DMS153 treated with DMSO at 0.1 percent for 48 hours (cell line): ENCODE measurements around the gene STEAP4.
"Not testable (repeated sequence)": the region's sequence is repeated elsewhere in the genome, so short reads cannot be mapped to it uniquely, and the experiment has no call there.

Experiments
- DNase-seq: peaks from one replicate; lab custom pipeline; 2025; ENCODE audit not compliant: unreplicated experiment; lab: John Stamatoyannopoulos, UW

Gene STEAP4

DNA sequence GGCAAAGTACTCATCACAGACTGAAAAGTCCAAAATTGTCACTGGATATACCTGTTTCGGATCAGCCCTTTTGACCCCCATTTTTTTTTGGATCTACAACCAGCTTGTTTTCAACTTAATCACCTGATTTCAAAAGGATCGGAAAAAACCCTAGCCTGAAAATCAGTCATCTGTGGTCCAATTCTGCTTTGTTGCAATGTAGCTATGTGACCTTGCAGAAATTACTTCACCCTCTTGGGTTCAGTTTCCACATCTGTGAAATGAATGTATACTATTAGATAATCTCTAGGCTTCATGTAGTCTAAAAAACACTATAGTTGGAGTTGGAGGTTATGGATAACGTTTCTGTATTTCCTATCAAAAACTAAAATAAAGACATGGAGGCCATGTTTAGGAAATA is 37.1 kb downstream of the STEAP4 start:
- no peak for DNase-seq

DNA sequence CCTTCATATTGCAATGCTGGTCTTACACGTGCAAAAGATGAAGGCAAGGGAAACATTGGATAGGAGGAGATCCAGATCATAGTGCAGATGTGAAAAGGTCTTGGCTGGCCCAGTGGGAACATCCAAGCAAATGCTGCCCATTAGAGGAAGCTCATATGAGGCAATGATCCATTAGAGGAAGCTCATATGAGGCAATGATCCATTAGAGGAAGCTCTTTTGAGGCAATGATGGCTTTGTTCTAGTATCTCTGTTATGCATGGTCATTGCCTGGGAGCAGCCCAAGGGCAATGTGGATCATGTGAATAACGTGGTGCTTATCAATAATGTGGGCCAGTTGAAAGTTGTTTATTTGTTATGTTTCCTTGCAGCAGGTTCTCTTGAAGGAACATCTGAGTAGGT is 37.8 kb downstream of the STEAP4 start:
- no peak for DNase-seq

DNA sequence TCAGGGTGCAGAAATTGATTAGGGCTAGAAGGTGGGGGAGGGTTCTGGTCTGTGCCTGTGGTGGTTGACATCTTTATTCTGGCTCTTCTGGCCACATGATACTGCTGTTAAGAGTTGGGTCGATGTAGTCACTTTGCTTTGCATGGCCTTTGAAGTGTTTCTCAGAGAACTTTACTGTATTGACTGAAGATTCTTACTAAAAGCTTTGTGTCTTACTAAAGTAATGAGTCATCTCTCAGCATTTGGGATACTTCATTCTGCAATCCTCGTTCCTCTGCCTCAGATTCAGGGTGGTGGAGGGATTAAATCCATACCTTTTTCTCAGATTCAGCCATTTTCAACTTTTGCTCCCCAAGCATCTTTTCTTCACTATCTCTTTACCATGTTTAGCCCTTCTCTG is 38.6 kb downstream of the STEAP4 start:
- no peak for DNase-seq

DNA sequence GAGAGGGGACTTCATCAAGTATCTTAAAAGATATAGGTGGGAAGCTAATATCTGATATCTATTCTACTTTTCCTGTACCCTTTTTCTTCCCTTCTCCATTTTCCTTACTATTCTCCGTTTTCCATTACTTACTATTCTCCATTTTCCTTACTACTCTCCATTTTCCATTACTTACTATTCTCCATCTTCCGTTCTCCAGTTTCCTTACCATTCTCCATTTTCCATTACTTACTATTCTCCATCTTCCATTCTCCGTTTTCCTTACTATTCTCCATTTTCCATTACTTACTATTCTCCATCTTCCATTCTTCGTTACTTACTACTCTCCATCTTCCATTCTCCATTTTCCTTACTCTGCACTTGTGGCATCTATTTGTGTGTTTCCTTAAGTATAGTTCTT is 39.3 kb downstream of the STEAP4 start:
- DNase-seq = no peak

DNA sequence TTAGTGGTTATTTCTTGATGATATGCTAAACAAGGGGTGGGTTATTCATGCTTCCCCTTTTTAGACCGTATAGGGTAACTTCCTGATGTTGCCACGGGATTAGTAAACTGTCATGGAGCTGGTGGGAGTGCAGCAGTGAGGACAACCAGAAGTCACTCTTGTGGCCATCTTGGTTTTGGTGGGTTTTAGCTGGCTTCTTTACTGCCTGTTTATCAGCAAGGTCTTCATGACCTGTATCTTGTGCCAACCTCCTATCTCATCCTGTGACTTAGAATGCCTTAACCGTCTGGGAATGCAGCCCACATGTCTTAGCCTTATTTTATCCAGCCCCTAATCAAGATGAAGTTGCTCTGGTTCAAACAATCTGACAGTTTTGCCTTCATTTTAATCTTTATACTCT is 41.7 kb downstream of the STEAP4 start:
- not testable (repeated sequence) for DNase-seq

DNA sequence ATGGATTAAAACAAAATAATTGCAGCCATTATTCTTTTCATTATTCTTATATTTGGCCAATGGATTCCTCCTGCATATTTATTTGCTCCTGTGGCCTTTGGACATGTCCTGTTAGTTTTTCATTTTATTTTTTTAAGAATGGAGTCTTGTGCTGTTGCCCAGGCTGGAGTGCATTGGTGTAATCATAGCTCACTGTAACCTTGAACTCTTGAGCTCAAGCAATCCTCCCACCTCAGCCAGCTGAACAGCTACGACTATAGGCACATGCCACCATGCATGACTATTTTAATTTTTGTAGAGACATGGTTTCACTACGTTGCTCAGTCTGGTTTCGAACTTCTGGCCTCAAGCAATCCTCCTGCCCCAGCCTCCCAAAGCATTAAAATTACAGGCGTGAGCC is 44.1 kb downstream of the STEAP4 start:
- DNase-seq = no peak

DNA sequence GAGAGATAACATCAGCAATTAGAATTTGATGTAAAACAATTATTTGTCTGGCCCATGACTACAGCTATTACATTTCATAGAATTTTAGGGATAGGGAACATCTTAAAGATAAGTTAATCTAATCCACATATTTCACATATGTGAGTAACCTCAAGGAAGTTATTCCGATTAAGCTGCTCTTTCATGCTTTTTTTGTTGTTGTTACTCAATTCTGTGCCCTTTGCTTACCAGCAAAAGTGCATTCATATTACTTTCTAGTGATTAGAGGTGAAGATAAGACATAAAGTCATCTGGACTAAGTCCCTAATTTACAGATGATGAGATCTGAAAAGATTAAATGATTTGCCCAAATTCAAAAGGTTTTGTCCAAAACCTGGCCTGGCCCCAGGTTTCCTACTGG is 46.0 kb downstream of the STEAP4 start:
- DNase-seq = no peak

DNA sequence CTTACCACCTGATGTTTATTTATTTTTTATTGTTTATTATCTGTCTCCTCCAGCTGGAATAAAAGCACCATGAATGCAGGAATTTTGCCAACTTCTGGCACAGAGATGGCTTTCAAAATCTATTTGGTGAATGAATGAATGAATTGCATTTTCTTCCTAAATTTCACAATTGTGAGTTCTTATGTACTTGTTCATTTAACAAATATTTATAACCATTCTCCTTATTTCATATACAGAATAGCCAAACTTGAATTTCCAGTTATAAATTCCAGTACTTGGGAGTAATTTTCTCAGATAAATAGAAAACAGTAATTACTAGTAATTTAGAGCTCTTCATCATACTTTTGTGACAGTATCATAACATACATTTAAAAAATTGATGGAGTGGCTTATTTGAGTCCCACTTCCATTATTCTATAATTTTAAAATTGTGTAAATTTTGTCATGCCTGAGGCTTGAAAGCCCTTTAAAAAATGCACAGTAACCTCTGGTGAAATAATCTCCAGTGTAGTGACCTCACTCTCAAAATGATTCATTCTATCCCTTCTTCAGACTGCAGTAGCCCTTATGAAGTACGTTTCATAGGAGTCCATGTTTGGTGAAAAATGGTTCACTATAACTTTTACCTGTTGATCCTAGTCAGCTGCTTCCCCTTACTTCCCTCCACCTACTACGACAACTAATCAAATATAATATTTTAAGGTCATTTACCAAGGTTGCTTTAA is 46.9 kb downstream of the STEAP4 start:
- no peak for DNase-seq

DNA sequence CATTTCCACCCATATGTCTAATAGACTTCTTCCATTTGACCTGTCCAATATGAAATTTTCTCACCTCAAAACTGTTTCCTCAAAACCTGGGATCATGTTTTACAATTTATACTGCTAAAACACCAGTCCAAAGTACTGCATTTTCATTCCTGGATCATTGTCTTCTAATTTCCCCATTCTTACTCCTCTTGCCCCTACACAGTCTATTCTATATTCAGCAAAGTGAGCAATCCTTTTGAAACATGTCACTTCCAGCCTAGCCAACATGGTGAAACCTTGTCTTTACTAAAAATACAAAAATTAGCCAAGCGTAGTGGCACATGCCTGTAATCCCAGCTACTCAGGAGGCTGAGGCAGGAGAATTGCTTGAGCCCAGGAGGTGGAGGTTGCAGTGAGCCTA is 48.4 kb downstream of the STEAP4 start:
- DNase-seq = not testable (repeated sequence)

DNA sequence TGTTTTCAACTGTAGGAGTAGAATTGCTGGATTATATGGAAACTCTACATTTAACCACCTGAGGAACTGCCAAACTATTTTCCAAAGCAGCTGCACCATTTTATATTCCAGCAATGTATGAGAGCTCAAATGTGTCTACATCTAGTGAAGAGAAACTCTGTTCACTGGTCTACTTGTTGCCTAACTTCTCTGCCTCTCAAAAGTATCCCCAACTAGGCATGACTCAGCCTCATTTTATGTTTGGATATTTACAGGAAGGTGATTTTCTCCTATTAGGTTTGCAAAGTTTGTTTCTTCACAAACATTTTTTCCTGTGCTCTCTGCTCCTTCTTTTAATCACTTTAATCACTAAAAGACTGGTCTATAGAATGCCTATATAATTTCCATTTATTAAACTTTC is 49.8 kb downstream of the STEAP4 start:
- DNase-seq = no peak

DNA sequence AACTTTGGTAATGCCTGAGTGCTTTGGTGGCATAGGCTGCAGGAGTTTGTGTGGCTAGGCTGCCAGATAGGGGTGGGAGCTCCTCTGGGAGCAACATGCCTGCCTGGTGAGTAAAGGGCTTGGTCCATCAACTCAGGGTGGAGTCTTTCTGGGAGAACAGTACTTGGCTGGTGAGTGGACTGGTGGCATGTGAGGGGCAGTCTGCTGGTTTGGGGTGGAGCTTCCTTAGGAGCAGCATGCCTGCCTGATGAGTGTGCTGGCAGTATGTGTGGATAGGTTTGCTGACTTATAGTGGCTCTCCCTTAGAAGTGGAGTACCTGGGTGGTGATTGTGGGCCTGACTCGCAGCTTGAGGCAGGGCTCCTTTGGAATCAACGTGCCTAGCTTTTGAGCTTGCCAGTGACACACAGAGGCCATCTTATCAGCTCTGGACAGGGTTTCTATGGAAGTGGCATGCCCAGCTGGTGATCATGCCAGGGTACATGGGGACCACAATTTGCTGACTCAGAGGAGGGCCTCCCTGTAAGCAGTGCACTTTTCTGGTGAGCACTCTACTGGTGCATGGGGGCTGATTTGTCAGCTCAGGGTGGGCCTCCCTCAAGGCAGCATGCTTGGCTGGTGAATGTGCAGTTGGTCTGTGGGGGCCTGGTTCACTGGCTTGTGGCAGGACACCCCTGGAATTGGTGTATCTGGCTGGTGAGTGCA is 51.8 kb downstream of the STEAP4 start:
- DNase-seq = no peak

DNA sequence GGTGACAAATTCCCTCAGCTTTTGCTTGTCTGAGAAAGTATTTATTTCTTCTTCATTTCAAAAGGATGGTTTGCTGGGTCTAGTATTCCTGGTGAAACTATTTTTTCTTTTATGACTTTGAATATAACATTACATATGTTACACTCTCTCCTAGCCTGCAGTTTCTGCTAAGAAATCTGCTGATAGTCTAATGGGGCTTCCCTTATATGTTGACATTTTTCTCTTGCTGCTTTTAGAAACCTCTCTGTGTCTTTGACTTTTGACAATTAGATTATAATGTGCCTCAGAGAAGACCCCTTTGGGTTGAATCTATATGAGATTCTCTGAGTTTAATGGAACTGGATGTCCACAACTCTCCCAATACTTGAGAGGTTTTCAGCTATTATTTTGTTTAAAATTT is 53.1 kb downstream of the STEAP4 start:
- no peak for DNase-seq

DNA sequence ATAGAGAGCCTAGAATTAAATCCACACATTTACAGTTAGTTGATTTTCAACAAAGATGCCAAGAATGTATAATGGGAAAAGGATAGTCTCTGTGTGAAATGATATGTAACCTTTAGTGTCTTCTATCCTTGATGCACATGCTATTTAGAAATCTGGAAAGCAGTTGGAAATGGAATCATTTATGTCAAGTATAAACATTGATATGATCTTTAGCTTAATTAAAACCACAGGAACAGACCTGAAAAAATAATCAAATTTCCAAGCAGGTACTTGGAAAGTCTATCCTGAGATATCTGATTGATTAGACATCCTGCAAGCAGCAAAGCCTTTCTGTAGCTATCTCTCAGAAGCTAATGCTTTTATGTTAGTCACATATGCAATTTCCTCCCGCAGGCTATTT is 62.4 kb downstream of the STEAP4 start:
- no peak for DNase-seq

DNA sequence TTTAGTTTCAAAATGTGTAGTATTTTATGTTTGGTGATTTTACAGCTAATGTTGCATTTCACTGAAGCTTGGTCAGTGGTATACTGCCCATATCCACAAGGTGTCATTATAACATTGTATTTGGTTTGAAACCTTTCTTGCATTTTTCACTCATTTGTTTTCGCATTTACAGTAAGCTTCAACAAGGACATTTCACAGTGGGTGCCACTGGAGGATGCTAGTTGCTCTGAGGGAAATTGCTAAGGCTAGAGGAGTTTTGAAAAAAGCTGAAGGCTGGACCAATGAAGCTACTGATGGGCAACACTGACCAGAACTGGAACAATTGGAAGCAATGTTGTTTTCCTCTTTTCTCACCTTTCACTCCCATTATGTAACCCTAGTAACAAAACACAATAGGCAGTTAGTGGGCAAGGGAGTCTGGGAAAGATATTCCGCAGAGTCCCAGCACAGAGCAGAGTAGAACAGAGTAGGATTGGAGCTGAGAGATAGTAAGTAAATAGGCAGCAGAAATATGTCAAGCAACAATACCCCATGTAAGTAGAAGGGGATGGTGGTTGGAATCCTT is 63.3 kb downstream of the STEAP4 start:
- peak; percentile 9 for DNase-seq

DNA sequence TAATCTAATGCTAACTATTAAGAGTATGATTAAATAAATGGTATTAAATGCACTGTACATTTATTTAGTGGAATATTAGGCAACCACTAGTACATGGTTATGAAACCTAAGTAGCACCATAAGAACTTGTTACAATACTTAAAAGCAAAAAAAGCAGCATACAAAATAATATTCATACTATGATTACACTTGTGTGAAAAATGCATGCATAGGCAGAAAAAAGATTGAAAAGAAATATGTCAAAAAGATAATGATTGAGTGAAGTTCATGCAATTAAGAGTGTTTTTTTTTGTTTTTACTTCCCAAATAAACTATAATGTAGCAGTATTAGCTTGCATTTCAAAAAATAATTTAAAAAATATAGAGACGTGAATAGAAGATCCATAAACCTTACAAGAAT is 66.8 kb downstream of the STEAP4 start:
- DNase-seq = no peak

DNA sequence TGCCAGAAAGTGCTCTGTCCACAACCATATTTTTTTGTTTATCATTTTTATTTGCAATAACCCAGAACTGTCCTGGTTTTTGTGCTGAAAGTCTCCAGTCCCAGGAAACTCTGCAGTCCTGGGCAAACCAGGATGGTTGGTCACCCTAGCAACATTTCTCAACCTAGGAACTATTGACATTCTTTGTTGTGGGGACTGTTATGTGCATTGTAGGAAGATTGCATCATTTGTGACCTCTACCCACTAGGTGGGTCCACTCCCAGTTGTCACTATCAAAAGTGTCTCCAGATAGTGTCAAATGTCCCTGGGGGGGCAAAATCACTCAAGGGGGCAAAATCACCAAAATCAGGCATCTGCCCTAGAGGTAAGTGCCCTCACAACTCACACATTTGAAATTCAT is 72.9 kb downstream of the STEAP4 start:
- no peak for DNase-seq

DNA sequence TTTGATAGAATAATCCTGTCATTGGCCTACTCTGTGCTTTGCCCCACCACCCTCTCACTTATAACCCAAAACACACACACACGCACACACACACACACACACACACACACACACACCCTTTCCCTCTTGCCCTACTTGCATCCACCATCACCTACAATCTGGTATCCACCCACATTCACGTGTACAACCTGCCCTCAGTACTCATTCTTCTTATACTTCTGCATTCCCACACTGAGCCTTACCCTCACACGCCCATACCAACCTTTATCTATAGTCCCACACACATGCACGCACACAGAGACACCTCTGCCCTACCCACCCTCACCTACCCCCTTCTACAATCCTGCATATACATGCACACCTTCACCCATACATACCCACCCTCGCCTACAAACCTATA is 76.0 kb downstream of the STEAP4 start:
- no peak for DNase-seq

DNA sequence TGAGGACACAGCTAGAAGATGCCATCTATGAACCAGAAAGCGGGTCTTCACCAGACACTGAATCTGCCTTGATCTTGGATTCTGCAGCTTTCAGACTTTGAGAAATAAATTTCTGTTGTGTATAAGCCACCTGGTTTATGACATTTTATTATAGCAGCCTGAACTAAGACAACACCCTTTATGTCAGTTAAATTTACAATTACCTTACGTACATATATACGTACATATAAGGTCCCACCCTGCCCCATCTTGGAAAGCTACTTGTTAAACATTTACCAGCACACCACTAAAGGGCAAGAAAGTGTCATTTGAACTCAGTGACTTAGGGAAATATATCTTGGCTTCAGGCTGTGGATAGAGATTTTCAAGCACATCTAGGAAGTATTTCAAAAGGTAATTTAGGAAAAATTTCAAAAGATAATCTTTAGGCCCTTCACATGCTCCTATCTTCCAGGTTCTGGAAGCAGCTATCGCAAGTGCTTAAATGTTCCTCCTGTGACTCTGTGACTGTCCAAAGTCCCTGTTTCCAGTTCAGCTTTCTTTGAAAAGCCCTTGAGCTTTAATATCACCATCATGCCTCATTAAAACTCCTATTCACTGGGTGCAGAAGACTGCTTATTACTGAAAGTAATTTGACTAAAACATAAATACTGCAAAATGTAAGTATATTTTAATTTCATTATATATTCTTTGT is 77.2 kb downstream of the STEAP4 start:
- no peak for DNase-seq

DNA sequence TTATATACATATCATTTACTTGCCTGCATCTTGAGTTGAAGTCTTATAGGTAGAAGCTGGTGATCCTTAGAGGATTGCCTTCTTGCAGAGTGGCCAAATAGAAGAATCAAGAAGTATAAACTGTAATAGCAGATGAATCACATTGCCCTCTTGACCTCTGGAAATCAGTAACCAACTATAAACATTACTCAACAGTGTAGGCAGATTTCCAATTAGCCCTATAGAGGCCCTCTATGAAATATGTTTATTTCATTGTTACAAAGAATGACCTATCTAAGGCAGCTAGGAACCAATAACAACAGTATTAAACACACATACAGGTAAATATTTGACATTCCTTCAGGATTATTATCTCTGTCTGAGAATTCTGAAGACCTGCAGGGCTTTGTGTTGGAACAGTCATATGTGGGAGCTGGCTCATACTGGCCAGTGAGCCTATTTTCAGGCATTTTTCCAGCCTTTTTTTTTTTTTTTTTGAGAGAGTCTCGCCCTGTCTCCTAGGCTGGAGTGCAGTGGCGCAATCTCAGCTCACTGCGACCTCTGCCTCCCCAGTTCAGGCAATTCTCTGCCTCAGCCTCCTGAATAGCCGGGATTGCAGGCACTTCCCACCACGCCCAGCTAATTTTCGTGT is 79.7 kb downstream of the STEAP4 start:
- no peak for DNase-seq

DNA sequence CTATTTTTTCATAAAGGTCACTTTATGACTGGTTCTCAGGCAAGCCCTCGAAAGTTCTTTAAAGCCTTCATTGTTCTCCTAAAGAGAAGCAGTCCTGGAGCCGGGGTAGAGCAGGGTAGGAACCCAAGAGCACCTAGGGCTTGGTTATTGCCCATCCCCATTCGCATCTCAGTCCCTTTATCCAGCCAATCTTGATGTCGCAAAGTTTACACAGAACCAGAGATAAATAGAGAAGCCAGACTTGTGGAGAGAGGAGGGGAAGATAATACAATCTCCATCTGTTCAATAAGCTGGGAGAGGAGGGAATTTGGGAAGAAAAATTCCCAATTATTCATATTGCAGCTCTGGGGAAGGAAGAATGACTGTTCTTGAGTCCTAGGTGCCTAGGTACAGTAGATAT is 80.5 kb downstream of the STEAP4 start:
- DNase-seq = no peak

DNA sequence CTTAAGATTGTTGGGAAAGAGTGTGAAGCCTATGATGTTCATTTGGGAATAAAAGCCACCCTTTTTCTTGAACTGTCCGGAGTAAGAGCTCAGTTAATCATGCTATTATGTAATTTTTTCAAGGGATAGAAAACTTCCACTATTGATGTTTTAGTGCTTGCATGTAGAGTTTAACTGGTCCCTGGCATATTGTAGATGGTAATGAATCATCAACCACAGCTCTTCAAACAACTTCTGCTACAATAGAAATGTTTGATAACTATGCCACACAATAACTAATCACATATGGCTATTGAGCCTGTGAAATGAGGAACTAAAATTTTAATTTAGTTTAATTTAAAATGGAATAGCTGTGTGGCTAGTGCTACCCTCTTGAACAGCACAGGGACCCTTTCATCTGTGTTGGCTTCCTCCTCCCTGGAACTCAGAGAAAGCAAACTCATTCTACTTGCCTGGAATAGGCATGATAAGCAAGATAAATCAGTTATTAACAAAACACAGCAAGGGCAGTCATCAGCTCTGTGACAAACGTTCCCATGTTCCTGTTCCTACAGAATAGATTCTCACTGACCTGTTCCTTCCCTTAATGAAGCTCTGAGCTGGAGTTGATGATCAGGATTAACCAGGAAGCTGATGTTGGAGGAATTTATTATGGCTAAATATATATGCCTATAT is 82.0 kb downstream of the STEAP4 start:
- no peak for DNase-seq
